BE2C (cell line): ENCODE data around the gene USB1.

ENCODE experiments used
- DNase-seq: peaks from one replicate; pipeline ENCODE4 v3.0.0-alpha.2; 2020
- H3K27me3 ChIP-seq: fragments of 250-450 bp; sonication (Bioruptor Pico); 2 replicates; pipeline ENCODE4 v1.5.1; 2020; ENCODE audit warnings: mild to moderate bottlenecking
- H3K36me3 ChIP-seq: fragments of 250-450 bp; sonication (Bioruptor Pico); 2 replicates; pipeline ENCODE4 v1.5.1; 2020; ENCODE audit warnings: mild to moderate bottlenecking
- H3K4me1 ChIP-seq: fragments of 250-450 bp; sonication (Bioruptor Pico); 2 replicates; pipeline ENCODE4 v1.5.1; 2020
- H3K4me3 ChIP-seq: 2 replicates; pipeline ENCODE4 v1.5.1; 2011; ENCODE audit warnings: low read depth, low read length
- H3K9me3 ChIP-seq: fragments of 250-450 bp; sonication (Bioruptor Pico); 2 replicates; pipeline ENCODE4 v1.5.1; 2020
- TF ChIP-seq, protein P1 (sequence below): IDR thresholded peaks from 2 replicates; pipeline ENCODE4 v1.5.1; 2012; ENCODE audit warnings: mild to moderate bottlenecking, low read depth, low read length

The USB1 gene

GRCh38 chr16:58012481-58012880 lies 11.3 kb downstream of the USB1 start:
- H3K27me3 ChIP-seq, result no peaks in the 10 kb centered on the region
- no peak for DNase-seq
- TF ChIP-seq, protein P1, sequence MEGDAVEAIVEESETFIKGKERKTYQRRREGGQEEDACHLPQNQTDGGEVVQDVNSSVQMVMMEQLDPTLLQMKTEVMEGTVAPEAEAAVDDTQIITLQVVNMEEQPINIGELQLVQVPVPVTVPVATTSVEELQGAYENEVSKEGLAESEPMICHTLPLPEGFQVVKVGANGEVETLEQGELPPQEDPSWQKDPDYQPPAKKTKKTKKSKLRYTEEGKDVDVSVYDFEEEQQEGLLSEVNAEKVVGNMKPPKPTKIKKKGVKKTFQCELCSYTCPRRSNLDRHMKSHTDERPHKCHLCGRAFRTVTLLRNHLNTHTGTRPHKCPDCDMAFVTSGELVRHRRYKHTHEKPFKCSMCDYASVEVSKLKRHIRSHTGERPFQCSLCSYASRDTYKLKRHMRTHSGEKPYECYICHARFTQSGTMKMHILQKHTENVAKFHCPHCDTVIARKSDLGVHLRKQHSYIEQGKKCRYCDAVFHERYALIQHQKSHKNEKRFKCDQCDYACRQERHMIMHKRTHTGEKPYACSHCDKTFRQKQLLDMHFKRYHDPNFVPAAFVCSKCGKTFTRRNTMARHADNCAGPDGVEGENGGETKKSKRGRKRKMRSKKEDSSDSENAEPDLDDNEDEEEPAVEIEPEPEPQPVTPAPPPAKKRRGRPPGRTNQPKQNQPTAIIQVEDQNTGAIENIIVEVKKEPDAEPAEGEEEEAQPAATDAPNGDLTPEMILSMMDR, result no peak
- H3K9me3 ChIP-seq, result no peaks in the 10 kb centered on the region
- no peak overlapping the region for H3K4me3 ChIP-seq
- H3K4me1 ChIP-seq, result no peaks in the 10 kb centered on the region; the same call in 1 of the 2 replicates
- peaks cover 11% of the 10 kb centered on the region; the same call in 1 of the 2 replicates for H3K36me3 ChIP-seq

DNA sequence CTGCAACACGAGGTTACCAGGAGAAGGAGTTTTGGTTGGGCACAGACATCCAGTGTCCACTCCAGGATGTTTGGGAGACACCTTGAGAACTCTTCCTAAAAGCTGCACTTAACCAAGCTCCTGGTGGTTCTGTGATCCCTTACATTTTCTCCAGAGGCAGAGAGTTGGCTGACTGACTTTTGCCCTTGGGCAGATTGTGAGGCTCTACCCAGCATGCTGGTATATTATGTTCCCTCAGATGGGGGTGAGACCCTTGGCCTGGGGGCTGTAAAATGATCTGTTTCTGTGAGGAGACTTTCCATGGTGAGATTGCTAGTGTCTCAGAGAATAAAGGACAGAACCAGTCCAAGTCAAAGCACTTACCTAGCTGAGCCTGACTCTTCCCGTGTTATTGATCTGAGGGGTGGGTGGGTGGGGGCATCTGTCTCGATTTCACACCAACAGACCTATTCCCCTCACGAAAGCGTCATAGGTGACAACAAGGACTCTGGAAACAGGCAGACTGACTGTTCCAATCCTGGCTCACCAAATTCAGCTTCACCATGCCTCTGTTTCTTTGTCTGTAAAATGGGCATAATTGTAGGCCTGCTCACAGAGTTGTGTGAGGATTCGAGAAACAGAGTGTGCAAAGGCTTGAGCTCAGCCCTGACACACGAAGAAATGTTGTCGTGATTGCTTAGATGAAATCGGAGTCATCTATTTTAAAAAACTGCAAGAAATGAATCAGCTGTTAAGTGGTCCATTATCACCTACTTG lies 12.2 kb downstream of the USB1 start:
- Histone ChIP-seq H3K27me3 (no peaks in the 10 kb centered on the region), H3K36me3 (peaks cover 11% of the 10 kb centered on the region; the same call in 1 of the 2 replicates), H3K9me3 (no peaks in the 10 kb centered on the region), H3K4me3 (no peak overlapping the region), H3K4me1 (no peaks in the 10 kb centered on the region; the same call in 1 of the 2 replicates)
- no peak for DNase-seq
- TF ChIP-seq, protein P1, result no peak

DNA sequence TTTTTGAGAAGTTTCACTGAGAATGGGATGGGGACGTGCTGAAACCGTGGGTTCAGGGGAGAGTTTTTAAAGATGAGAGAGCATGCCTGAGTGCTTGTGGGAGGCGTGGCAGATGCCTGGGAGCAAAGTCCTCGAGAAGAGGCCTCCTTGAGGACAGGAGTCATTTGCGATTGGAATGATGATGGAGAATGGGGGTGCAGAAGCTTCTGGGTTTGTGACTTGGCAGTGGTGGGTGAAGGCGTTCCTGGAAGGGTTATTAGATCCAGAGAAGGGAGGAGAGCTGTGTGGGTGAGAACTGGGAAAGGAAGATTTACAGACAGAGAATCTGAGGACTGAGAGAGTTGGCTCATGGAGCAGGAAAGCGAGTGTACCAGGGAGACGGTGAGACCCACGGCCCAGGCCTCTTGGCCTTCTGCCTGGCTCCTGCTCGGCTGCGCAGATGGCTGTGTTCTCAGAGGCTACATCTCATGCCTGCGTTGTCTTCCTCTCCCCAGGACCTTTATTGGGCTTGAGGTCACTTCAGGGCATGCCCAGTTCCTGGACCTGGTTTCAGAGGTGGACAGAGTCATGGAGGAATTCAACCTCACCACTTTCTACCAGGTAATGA lies 15.7 kb downstream of the USB1 start:
- Histone ChIP-seq H3K27me3 (no peaks in the 10 kb centered on the region), H3K4me1 (peaks cover 13% of the 10 kb centered on the region), H3K36me3 (peaks cover 4% of the 10 kb centered on the region; the same call in 1 of the 2 replicates), H3K4me3 (no peak overlapping the region), H3K9me3 (no peaks in the 10 kb centered on the region)
- DNase-seq, result no peak
- TF ChIP-seq, protein P1, result no peak

DNA sequence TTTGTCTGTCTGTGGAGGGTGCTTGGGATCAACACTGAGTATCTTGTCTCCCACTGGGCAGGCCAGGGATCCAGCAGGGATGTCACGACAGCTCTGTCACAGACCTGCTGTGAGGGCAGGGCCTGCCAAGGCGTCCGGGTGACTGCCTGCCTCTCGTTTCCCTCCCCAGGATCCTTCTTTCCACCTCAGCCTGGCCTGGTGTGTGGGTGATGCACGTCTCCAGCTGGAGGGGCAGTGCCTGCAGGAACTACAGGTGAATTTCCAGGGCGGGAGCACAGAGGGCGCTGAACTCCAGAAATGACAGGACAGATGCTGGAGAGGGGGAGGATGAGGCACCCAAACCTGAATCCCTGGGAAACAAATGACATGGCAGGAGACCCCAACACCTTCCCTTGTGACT lies 17.6 kb downstream of the USB1 start:
- Histone ChIP-seq H3K36me3 (no peaks in the 10 kb centered on the region; the same call in 1 of the 2 replicates), H3K4me1 (peaks cover 28% of the 10 kb centered on the region)

DNA sequence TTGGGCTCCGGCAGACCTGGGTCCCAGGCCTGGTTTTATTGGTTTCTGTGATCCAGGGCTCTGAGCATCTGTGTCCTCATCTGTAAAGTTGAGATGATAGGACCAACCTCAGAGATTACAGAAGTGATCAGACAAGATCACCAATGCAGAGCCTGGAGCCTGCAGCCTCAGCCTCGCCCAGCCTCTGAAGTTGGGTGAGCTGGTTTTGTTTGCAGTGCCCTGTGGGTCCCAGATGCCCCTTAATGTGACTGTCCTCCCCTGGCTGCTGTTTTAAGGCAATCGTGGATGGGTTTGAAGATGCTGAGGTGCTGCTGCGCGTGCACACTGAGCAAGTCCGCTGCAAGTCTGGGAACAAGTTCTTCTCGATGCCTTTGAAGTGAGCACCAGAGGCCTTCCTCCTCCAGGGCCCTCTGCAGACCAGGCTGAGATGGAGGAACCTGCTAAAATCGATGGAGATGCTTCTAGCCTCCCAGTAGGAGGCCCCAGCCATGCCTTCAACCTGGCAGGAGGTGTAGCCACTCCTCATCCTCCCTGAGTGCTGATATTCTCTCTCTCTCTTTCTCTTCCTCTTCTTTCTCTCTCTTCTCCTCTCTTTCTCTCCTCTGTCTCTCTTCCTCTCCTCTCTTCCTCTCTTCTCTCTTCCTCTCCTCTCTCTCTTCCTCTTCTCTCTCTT lies 18.8 kb downstream of the USB1 start:
- Histone ChIP-seq H3K36me3 (no peaks in the 10 kb centered on the region; the same call in 1 of the 2 replicates), H3K9me3 (no peaks in the 10 kb centered on the region), H3K27me3 (peaks cover 14% of the 10 kb centered on the region), H3K4me1 (peaks cover 33% of the 10 kb centered on the region), H3K4me3 (no peak overlapping the region)
- TF ChIP-seq, protein P1, result no peak
- DNase-seq, result no peak

More for the DNA sequence above, 17.6 kb downstream of the USB1 start:
- Histone ChIP-seq H3K27me3 (peaks cover 2% of the 10 kb centered on the region), H3K9me3 (no peaks in the 10 kb centered on the region), H3K4me3 (no peak overlapping the region)
- TF ChIP-seq, protein P1, result peak; percentile 34; the same call in 1 of the 2 replicates
- no peak for DNase-seq
